BJ (cell line): Measurements from ENCODE around the gene DCUN1D3. TPM values are rescaled to one million over a fixed set of nuclear protein-coding genes. Genes with fewer than 3 reads are reported as not detected.
A peak's percentile ranks its signal among the peaks of the same experiment; 100 is the strongest.

Experiments used
- CTCF ChIA-PET: fragments of 350-600 bp; formaldehyde crosslinking; extraction: SDS; loops from one replicate; lab custom pipeline; 2021; ENCODE audit warnings: antibody characterized with exemption, inconsistent platforms; lab: Yijun Ruan, JAX
- POLR2A ChIA-PET: fragments of 300-600 bp; sonication (Branson Sonifier 250); formaldehyde crosslinking; extraction: SDS; loops from one replicate; lab custom pipeline; 2021; ENCODE audit warnings: antibody characterized with exemption; lab: Charles Lee
- DNase-seq: peaks from one replicate; pipeline ENCODE4 v3.0.0-alpha.2; 2011; ENCODE audit warnings: low read depth
- H3K27me3 ChIP-seq: 2 replicates; pipeline ENCODE4 v1.6.0; 2011; ENCODE audit warnings: low read length; ENCODE audit not compliant: control insufficient read depth, insufficient read depth
- H3K36me3 ChIP-seq: 2 replicates; pipeline ENCODE4 v1.5.1; 2011; ENCODE audit warnings: low read length; ENCODE audit not compliant: control insufficient read depth, insufficient read depth
- H3K4me3 ChIP-seq: 2 replicates; pipeline ENCODE4 v1.5.1; 2011; ENCODE audit warnings: low read depth, mild to moderate bottlenecking, control low read depth, low read length
- polyA plus RNA-seq: library from polyadenylated mRNA; depleted of rRNA; stranded (reverse); fragments of >200 nt; gene quantifications from 2 replicates; pipeline ENCODE4 v1.2.3, GENCODE V29; 2011
- TF ChIP-seq, protein P1 (sequence below): IDR thresholded peaks from 2 replicates; pipeline ENCODE4 v1.5.1; 2011; ENCODE audit warnings: low read depth, mild to moderate bottlenecking, control low read depth, inconsistent platforms, low read length, moderate library complexity; ENCODE audit not compliant: insufficient read depth

DCUN1D3 gene
- polyA plus RNA-seq, 1 experiment, result 10.9 TPM

DNA sequence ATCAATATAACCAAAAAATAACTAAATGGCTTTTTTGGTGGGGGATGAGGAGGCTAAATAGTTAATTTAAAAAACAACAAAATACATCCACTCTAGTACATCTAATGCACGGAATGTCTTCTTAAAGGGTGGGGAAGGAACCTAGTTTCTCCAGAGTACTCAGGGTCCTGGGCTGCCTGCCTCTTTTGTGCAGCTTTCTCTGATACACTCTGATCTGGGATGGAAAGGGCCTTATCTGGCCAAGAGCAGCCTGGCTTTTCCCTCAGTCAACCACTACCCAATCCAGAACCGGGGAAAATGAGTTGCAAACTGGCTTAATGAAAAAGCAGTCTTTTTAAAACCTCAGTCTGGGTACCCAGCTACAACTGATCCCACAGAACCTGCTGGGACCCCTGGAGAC, 42.9 kb downstream of the DCUN1D3 start:
- H3K27me3 ChIP-seq, result no peaks in the 10 kb centered on the region
- TF ChIP-seq, protein P1, sequence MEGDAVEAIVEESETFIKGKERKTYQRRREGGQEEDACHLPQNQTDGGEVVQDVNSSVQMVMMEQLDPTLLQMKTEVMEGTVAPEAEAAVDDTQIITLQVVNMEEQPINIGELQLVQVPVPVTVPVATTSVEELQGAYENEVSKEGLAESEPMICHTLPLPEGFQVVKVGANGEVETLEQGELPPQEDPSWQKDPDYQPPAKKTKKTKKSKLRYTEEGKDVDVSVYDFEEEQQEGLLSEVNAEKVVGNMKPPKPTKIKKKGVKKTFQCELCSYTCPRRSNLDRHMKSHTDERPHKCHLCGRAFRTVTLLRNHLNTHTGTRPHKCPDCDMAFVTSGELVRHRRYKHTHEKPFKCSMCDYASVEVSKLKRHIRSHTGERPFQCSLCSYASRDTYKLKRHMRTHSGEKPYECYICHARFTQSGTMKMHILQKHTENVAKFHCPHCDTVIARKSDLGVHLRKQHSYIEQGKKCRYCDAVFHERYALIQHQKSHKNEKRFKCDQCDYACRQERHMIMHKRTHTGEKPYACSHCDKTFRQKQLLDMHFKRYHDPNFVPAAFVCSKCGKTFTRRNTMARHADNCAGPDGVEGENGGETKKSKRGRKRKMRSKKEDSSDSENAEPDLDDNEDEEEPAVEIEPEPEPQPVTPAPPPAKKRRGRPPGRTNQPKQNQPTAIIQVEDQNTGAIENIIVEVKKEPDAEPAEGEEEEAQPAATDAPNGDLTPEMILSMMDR, result no peak
- POLR2A ChIA-PET, result no interaction called here
- H3K36me3 ChIP-seq, result peaks cover 21% of the 10 kb centered on the region
- H3K4me3 ChIP-seq, result no peak overlapping the region
- DNase-seq, result no peak
- CTCF ChIA-PET, result interaction anchor here (0.9 kb wide), 1 partner anchor 9 kb away, joined by 3 read pairs; no protein-coding TSS in a partner anchor

DNA sequence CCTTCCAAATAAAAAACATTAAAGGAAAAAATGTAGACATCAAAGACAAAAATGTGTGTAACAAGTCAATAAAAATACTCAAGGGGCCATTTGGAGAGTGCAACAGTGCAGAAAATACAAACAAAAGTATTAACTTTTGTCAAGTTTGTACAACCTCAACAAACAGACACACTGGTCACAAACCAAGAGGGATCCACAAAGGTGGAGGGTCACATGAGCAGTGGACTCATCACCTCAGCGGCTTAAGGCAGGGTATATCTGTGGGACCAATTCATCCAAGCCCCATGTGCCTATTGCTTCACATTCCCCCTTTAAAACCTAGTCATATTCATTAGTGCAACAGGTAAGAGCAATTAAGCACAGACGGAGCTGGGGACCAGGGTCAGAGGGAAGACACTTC, 45.2 kb downstream of the DCUN1D3 start:
- POLR2A ChIA-PET, result no interaction called here
- Histone ChIP-seq H3K4me3 (no peak overlapping the region), H3K27me3 (no peaks in the 10 kb centered on the region), H3K36me3 (peaks cover 9% of the 10 kb centered on the region; the same call in 1 of the 2 replicates)
- no peak for DNase-seq
- CTCF ChIA-PET, result interaction anchor here (1.9 kb wide), 1 partner anchor 13 kb away, joined by 4 read pairs; no protein-coding TSS in a partner anchor
- TF ChIP-seq, protein P1, result no peak

DNA sequence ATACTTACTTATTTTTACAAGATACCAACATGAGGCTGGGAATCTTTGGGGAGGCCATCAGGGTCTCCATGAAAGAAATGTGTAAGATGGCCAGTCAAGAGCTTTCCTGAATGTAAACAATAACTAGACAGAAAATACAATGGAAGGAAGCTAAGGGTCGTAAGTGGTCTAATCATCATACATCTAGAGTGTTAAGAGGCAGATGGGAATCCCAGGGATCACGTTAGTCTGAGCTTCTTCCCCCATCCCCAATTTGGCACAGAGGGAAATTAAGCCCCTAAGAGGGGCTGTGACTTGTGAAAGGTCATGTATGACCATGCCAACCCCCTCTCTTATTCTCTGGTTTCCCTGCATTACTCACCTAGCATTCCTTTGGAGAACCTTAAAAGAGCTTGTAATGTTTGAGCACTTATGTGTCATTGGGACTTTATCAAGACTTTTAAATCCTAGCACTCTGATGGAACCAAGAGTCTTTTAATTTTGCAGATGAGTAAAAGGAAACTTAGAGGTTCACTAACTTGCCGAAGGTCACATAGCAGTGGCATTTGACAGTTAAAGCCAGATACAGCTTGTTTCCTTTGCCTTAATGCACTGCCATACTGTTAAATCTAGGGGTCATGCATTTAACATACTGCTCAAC, 46.1 kb downstream of the DCUN1D3 start:
- peaks cover 4% of the 10 kb centered on the region; the same call in 1 of the 2 replicates for H3K36me3 ChIP-seq
- ChIA-PET POLR2A (no interaction called here), CTCF (interaction anchor here (1.2 kb wide), 1 partner anchor 9 kb away, joined by 3 read pairs; no protein-coding TSS in a partner anchor)
- H3K4me3 ChIP-seq, result no peak overlapping the region
- no peak for DNase-seq
- no peaks in the 10 kb centered on the region for H3K27me3 ChIP-seq
- TF ChIP-seq, protein P1, result no peak

DNA sequence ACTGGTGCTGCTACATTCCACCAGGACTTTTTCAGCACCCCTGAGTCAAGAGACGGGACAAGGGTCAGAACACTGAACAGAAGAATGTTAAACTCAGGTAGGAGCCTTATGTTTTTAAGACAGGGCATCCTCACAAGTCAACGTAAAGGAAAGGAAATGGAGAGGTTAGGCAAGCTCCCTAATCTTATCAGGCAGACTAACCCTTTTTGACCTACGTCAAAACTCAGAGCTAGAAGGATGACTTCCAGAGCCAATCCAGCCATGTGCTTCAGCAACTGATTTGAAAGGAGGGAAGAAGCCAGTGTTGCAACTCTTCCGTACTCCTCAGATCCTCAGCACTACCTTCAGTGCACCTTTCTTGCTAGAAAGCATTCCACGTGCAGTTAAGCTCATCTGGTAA, 47.0 kb downstream of the DCUN1D3 start:
- H3K4me3 ChIP-seq, result no peak overlapping the region
- ChIA-PET POLR2A (interaction anchor here (0.5 to 0.7 kb wide), 3 partner anchors 61 to 1338 kb away, joined by 3 to 13 read pairs (median 4); no protein-coding TSS in a partner anchor), CTCF (interaction anchor here (1.2 kb wide), 1 partner anchor 10 kb away, joined by 3 read pairs; no protein-coding TSS in a partner anchor)
- TF ChIP-seq, protein P1, result no peak
- H3K27me3 ChIP-seq, result no peaks in the 10 kb centered on the region
- no peak for DNase-seq
- peaks cover 3% of the 10 kb centered on the region; the same call in 1 of the 2 replicates for H3K36me3 ChIP-seq

DNA sequence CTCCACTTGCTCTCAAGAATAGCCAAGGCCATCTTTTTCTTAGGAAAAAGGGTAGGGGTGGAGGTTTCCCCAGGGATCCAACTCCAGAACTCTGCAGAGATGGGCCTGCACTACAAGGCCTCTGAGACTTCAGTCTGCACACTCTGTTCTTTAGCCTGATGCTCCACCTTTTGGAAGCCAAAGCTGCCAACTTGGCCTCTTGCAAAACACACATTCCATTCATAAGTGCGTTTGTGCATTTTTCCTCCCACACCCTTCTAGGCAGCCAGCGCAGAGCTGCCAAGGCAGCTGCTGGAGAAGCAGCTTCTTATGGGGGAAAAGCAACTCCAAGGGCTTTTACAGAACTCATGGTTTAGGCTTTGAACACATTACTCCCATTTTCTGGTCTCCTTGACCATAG, 48.6 kb downstream of the DCUN1D3 start:
- ChIA-PET CTCF (interaction anchor here (0.7 to 5.5 kb wide), 13 partner anchors 14 to 307 kb away, joined by 3 to 74 read pairs (median 5); partner anchors contain the start of gene LDAF1), POLR2A (interaction anchor here (0.5 to 1.0 kb wide), 3 partner anchors 49 to 138 kb away, joined by 3 to 9 read pairs (median 4); partner anchors contain the start of genes DCUN1D3 and LYRM1)
- peaks cover 3% of the 10 kb centered on the region; the same call in 1 of the 2 replicates for H3K36me3 ChIP-seq

More for the DNA sequence above, 48.6 kb downstream of the DCUN1D3 start:
- peak; percentile 73 for DNase-seq
- no peaks in the 10 kb centered on the region for H3K27me3 ChIP-seq
- H3K4me3 ChIP-seq, result no peak overlapping the region
- TF ChIP-seq, protein P1, result no peak
